H1 (cell line): ENCODE data around the gene SLC25A48. TPM values are rescaled to one million over a fixed set of nuclear protein-coding genes. Genes with fewer than 3 reads are reported as not detected.

ENCODE experiments used
- CTCF ChIA-PET: fragments of 300-600 bp; sonication (Branson Sonifier 250); formaldehyde crosslinking; loops from one replicate; lab custom pipeline; 2021; ENCODE audit not compliant: partially characterized antibody; lab: Charles Lee
- POLR2A ChIA-PET: fragments of 300-600 bp; sonication (Branson Sonifier 250); formaldehyde crosslinking; loops from one replicate; lab custom pipeline; 2021; ENCODE audit warnings: inconsistent platforms; ENCODE audit not compliant: partially characterized antibody; lab: Charles Lee
- DNase-seq, 2 experiments: peaks; one replicate each; pipeline versions ENCODE4 v3.0.0 to v3.0.0-alpha.2; 2010 to 2022; ENCODE audit warnings: low spot score in 2 of 2, low read depth in 1 of 2, mixed read lengths in 1 of 2
- FAIRE-seq: peaks from 2 replicates; lab custom pipeline; 2011; peaks lifted over from hg19 to GRCh38; lab: Jason Lieb, UNC
- H2AFZ ChIP-seq: 2 replicates; pipeline ENCODE4 v1.8.1; 2012; ENCODE audit warnings: low read length, inconsistent platforms
- H2AK5ac ChIP-seq: 2 replicates; pipeline ENCODE4 v1.6.1; 2013; ENCODE audit warnings: low read depth, low read length
- H2BK120ac ChIP-seq: replicated peaks from 2 replicates; pipeline ENCODE3; 2013; ENCODE audit warnings: low read depth, low read length, inconsistent platforms
- H2BK12ac ChIP-seq: 2 replicates; pipeline ENCODE4 v1.6.1; 2013; ENCODE audit warnings: low read depth, low read length
- H2BK15ac ChIP-seq: 2 replicates; pipeline ENCODE4 v1.6.1; 2013; ENCODE audit warnings: low read length
- H2BK20ac ChIP-seq: 2 replicates; pipeline ENCODE4 v1.6.1; 2013; ENCODE audit warnings: low read length
- H2BK5ac ChIP-seq: 2 replicates; pipeline ENCODE4 v1.6.1; 2013; ENCODE audit warnings: low read depth, low read length
- H3K14ac ChIP-seq: 2 replicates; pipeline ENCODE4 v1.6.1; 2013; ENCODE audit warnings: inconsistent platforms; ENCODE audit not compliant: insufficient read length
- H3K18ac ChIP-seq: 2 replicates; pipeline ENCODE4 v1.6.1; 2013; ENCODE audit warnings: low read length; ENCODE audit errors: extremely low read depth
- H3K23ac ChIP-seq: 2 replicates; pipeline ENCODE4 v1.6.1; 2013; ENCODE audit warnings: inconsistent platforms; ENCODE audit not compliant: insufficient read length
- H3K23me2 ChIP-seq: 2 replicates; pipeline ENCODE4 v1.6.1; 2013; ENCODE audit warnings: low read depth, low read length
- H3K27ac ChIP-seq: 2 replicates; pipeline ENCODE4 v1.6.1; 2011; ENCODE audit warnings: low read depth, low read length, inconsistent platforms
- H3K27me3 ChIP-seq, 4 experiments: replicated peaks in 1 of 4; 1 replicate in 1 of 4; 2 replicates in 3 of 4; pipeline versions ENCODE4 v1.6.1 to v1.8.1; 2011 to 2013; ENCODE audit warnings: low read length in 3 of 4, mild to moderate bottlenecking in 3 of 4, inconsistent platforms in 2 of 4, mixed read lengths in 2 of 4, moderate library complexity in 1 of 4; ENCODE audit not compliant: control insufficient read depth in 3 of 4, insufficient read depth in 3 of 4; ENCODE audit errors: extremely low read depth in 1 of 4
- H3K36me3 ChIP-seq, 4 experiments: 2 replicates each; pipeline versions ENCODE4 v1.6.1 to v1.8.1; 2011 to 2013; ENCODE audit warnings: mild to moderate bottlenecking in 4 of 4, low read length in 3 of 4, moderate library complexity in 2 of 4, control low read depth in 1 of 4, inconsistent platforms in 1 of 4; ENCODE audit not compliant: insufficient read depth in 4 of 4, control insufficient read depth in 2 of 4
- H3K4ac ChIP-seq: replicated peaks from 2 replicates; pipeline ENCODE3; 2013; ENCODE audit warnings: low read length, low read depth, mixed read lengths, inconsistent platforms; ENCODE audit not compliant: insufficient read length
- H3K4me1 ChIP-seq, 4 experiments: replicated peaks in 1 of 4; 1 replicate in 1 of 4; 2 replicates in 3 of 4; pipeline versions ENCODE4 v1.6.1 to v1.8.1; 2011 to 2013; ENCODE audit warnings: low read length in 3 of 4, inconsistent platforms in 2 of 4, mixed read lengths in 1 of 4; ENCODE audit not compliant: insufficient read depth in 4 of 4, control insufficient read depth in 3 of 4
- H3K4me2 ChIP-seq, 2 experiments: 2 replicates each; pipeline versions ENCODE4 v1.6.1 to v1.8.1; 2011 to 2013; ENCODE audit warnings: low read depth in 2 of 2, low read length in 2 of 2, control low read depth in 1 of 2, inconsistent platforms in 1 of 2, mild to moderate bottlenecking in 1 of 2; ENCODE audit not compliant: insufficient read depth in 1 of 2
- H3K4me3 ChIP-seq, 4 experiments: fragments of 200-600, 300-600 bp in 1 of 4; sonication (generic), shearing (Covaris generic), sonication (Bioruptor Twin) in 1 of 4; 2 replicates each; pipeline versions ENCODE4 v1.5.1 to v1.8.1; 2011 to 2016; ENCODE audit warnings: low read length in 4 of 4, low read depth in 3 of 4, control low read depth in 2 of 4, inconsistent platforms in 2 of 4, mild to moderate bottlenecking in 2 of 4, mixed read lengths in 1 of 4, moderate library complexity in 1 of 4; ENCODE audit not compliant: insufficient read depth in 2 of 4; ENCODE audit errors: extremely low read depth in 1 of 4
- H3K56ac ChIP-seq: replicated peaks from 2 replicates; pipeline ENCODE3; 2013; ENCODE audit warnings: low read depth, mild to moderate bottlenecking, mixed read lengths, low read length, inconsistent platforms; ENCODE audit not compliant: insufficient read length
- H3K79me1 ChIP-seq: 2 replicates; pipeline ENCODE4 v1.6.1; 2013; ENCODE audit warnings: low read depth, low read length, control low read depth
- H3K79me2 ChIP-seq, 2 experiments: 2 replicates each; pipeline versions ENCODE4 v1.6.1 to v1.8.1; 2012 to 2013; ENCODE audit warnings: low read length in 2 of 2, mild to moderate bottlenecking in 2 of 2, inconsistent platforms in 1 of 2; ENCODE audit not compliant: insufficient read depth in 2 of 2, control insufficient read depth in 1 of 2
- H3K9ac ChIP-seq, 4 experiments: replicated peaks in 1 of 4; 1 replicate in 1 of 4; 2 replicates in 3 of 4; pipeline versions ENCODE4 v1.6.1 to v1.8.1; 2011 to 2013; ENCODE audit warnings: low read depth in 3 of 4, low read length in 3 of 4, control low read depth in 2 of 4, mild to moderate bottlenecking in 2 of 4, moderate library complexity in 2 of 4, inconsistent platforms in 1 of 4; ENCODE audit errors: extremely low read depth in 1 of 4
- H3K9me3 ChIP-seq, 2 experiments: 2 replicates each; pipeline versions ENCODE4 v1.6.1 to v1.8.1; 2012 to 2013; ENCODE audit warnings: mild to moderate bottlenecking in 2 of 2, moderate library complexity in 2 of 2, control low read depth in 1 of 2, inconsistent platforms in 1 of 2, low read depth in 1 of 2, low read length in 1 of 2, mixed read lengths in 1 of 2; ENCODE audit not compliant: insufficient read depth in 2 of 2
- H4K20me1 ChIP-seq, 2 experiments: replicated peaks in 1 of 2; 2 replicates each; pipeline versions ENCODE3 to v1.8.1; 2011 to 2013; ENCODE audit warnings: inconsistent platforms in 2 of 2, low read length in 2 of 2, mild to moderate bottlenecking in 1 of 2; ENCODE audit not compliant: insufficient read depth in 2 of 2, control insufficient read depth in 1 of 2
- H4K5ac ChIP-seq: 2 replicates; pipeline ENCODE4 v1.6.1; 2013; ENCODE audit warnings: low read length, low read depth, mixed read lengths, inconsistent platforms; ENCODE audit not compliant: insufficient read length
- H4K8ac ChIP-seq: 2 replicates; pipeline ENCODE4 v1.8.0; 2013; ENCODE audit warnings: mild to moderate bottlenecking, moderate library complexity, low read length, inconsistent platforms; ENCODE audit not compliant: insufficient read depth; ENCODE audit errors: extremely low read depth
- H4K91ac ChIP-seq: replicated peaks from 2 replicates; pipeline ENCODE3; 2013; ENCODE audit warnings: low read length, mixed read lengths, inconsistent platforms; ENCODE audit not compliant: insufficient read length
- BCL11A ChIP-seq, 2 experiments: IDR thresholded peaks; one replicate each; pipeline ENCODE4 v1.6.1; 2011; ENCODE audit warnings: low read depth in 2 of 2, low read length in 2 of 2, mild to moderate bottlenecking in 2 of 2
- POLR2AphosphoS5 ChIP-seq: IDR thresholded peaks from 2 replicates; pipeline ENCODE4 v1.6.1; 2011; ENCODE audit warnings: low read depth, low read length
- WGBS, 2 experiments: shearing (Covaris generic) in 1 of 2; methylation state at CpG; one replicate each; pipeline versions ENCODE4 v1.1.6 to v1.1.7; 2013 to 2015; ENCODE audit warnings: low lambda C conversion rate in 2 of 2, mixed read lengths in 2 of 2, inconsistent platforms in 1 of 2, low coverage in 1 of 2, missing lambda C conversion rate in 1 of 2; ENCODE audit not compliant: insufficient replicate concordance in 2 of 2, insufficient coverage in 1 of 2, insufficient read length in 1 of 2; ENCODE audit errors: extremely low coverage in 1 of 2, missing lambda C conversion rate in 1 of 2; 5-methylcytosine and 5-hydroxymethylcytosine counted together
- polyA plus RNA-seq, 7 experiments: library from polyadenylated mRNA; depleted of rRNA in 3 of 7; stranded (reverse) in 5 of 7; unstranded in 2 of 7; fragments of >200 nt in 5 of 7; fragments of 200-250 nt in 2 of 7; gene quantifications; 1 replicate in 5 of 7; 2 replicates in 1 of 7; 4 replicates in 1 of 7; pipeline versions ENCODE4 v1.2.1 to v1.2.3, GENCODE V29; 2011 to 2013; ENCODE audit warnings: missing spikeins in 2 of 7, mixed read lengths in 2 of 7
- total RNA-seq: library from RNA; stranded (reverse); fragmentation: NEBNext Ultra II Directional; extraction: Animal tissue kit (Norgen Biotek cat#: 25700); gene quantifications from 2 replicates; pipeline ENCODE4 v1.2.1, GENCODE V29; 2021

SLC25A48 gene
- total and polyA plus RNA-seq, 2 of the 8 experiments (the other 6 are each of a cell fraction or from before 2014, with no cell fraction given), result 1.3 to 1.8 TPM

DNA sequence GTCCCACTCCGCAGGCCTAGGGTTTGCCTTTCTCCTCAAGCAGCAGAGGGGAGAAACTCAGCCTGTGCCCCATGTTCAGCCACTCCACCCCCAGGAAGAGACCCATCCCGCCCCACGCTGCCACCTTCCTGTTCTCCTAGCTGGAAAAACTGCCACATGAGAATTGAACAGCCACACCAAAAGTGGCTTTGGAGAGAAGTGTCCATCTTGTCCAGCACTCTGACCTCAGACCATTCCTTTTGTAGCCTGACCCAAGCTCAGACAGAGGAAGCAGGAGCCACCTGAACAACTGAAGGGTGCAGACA is 8.3 kb upstream of the SLC25A48 start:
- Histone ChIP-seq H3K4me1 (peaks cover 0 to 8% (median 1%) of the 10 kb centered on the region in 4 experiments; a peak in 3 of 7 replicates), H2BK12ac (no peak overlapping the region), H3K27me3 (peaks cover 0 to 8% (median 4%) of the 10 kb centered on the region in 4 experiments; a peak in 2 of 7 replicates), H2BK5ac (no peak overlapping the region), H4K91ac (no peak overlapping the region), H2BK20ac (no peak overlapping the region), H3K79me1 (no peaks in the 10 kb centered on the region), H2BK15ac (no peak overlapping the region), H4K5ac (no peak overlapping the region), H3K9me3 (no peaks in the 10 kb centered on the region), H3K9ac (no peak overlapping the region), H3K79me2 (no peaks in the 10 kb centered on the region), H3K18ac (no peak overlapping the region), H3K4me3 (no peak overlapping the region), H3K4me2 (no peak overlapping the region), H3K23ac (no peak overlapping the region), H3K23me2 (no peaks in the 10 kb centered on the region), H2AK5ac (no peak overlapping the region), H2BK120ac (no peak overlapping the region), H3K36me3 (no peaks in the 10 kb centered on the region; a peak in 1 of 8 replicates), H2AFZ (no peak overlapping the region), H3K27ac (no peak overlapping the region), H4K20me1 (no peaks in the 10 kb centered on the region), H3K14ac (no peak overlapping the region), H3K56ac (no peak overlapping the region), H4K8ac (no peak overlapping the region), H3K4ac (no peak overlapping the region)
- CTCF ChIA-PET, result interaction anchor here (0.7 to 13.3 kb wide), 8 partner anchors 9 to 369 kb away, joined by 3 to 335 read pairs (median 5); partner anchors contain the start of gene SLC25A48
- DNase-seq (no peak), FAIRE-seq (no peak)
- 100% methylated on average over 3 of the region's 3 CpGs; no CpG with 5 or more reads in 1 of the 2 experiments for WGBS, 2 experiments
- POLR2A ChIA-PET, result no interaction called here
- no peak for TF ChIP-seq POLR2AphosphoS5
- no peak for TF ChIP-seq BCL11A (IDR thresholded peaks at IDR 0.05; ENCODE audit: low read depth in 2 of 2, low read length in 2 of 2)
